HEK293 (cell line): ENCODE results near the gene PPP4R4.

ENCODE experiments used
- CTCF ChIA-PET: fragments of 350-600 bp; formaldehyde crosslinking; extraction: SDS; loops from one replicate; lab custom pipeline; 2021; ENCODE audit warnings: antibody characterized with exemption; lab: Yijun Ruan, JAX
- POLR2A ChIA-PET: fragments of 300-600 bp; formaldehyde crosslinking; extraction: SDS; loops from one replicate; lab custom pipeline; 2020; ENCODE audit warnings: antibody characterized with exemption, inconsistent platforms; lab: Yijun Ruan, JAX
- H3K27ac ChIP-seq: fragments of 200-500 bp; sonication (Bioruptor generic); 2 replicates; pipeline ENCODE4 v1.5.1; 2014; ENCODE audit warnings: low read depth, low read length, control low read depth, inconsistent platforms; ENCODE audit errors: extremely low read depth
- H3K36me3 ChIP-seq, 2 experiments: fragments of 200-500 bp in 1 of 2; sonication (Bioruptor generic) in 1 of 2; 1 replicate in 1 of 2; 2 replicates in 1 of 2; pipeline ENCODE4 v1.5.1; 2014 to 2017; ENCODE audit warnings: inconsistent platforms in 2 of 2, low read length in 2 of 2; ENCODE audit not compliant: control insufficient read depth in 2 of 2, insufficient read depth in 1 of 2
- H3K4me1 ChIP-seq: fragments of 200-500 bp; sonication (Bioruptor generic); 2 replicates; pipeline ENCODE4 v1.5.1; 2014; ENCODE audit warnings: mild to moderate bottlenecking, low read length, inconsistent platforms; ENCODE audit not compliant: control insufficient read depth, insufficient read depth
- H3K4me3 ChIP-seq: 2 replicates; pipeline ENCODE4 v1.5.1; 2011; ENCODE audit warnings: low read depth, mild to moderate bottlenecking, control low read depth, low read length, moderate library complexity
- H3K9me3 ChIP-seq: fragments of 200-500 bp; sonication (Bioruptor generic); 2 replicates; pipeline ENCODE4 v1.5.1; 2014; ENCODE audit warnings: low read depth, low read length, inconsistent platforms; ENCODE audit not compliant: control insufficient read depth, insufficient read depth
- ATF2 ChIP-seq: fragments of 450-650 bp; formaldehyde crosslinking; IDR thresholded peaks from 2 replicates; pipeline ENCODE4 v1.5.1; 2016; ENCODE audit warnings: missing biosample characterization, missing genetic modification characterization, low read depth
- BCL11B ChIP-seq: fragments of 450-650 bp; formaldehyde crosslinking; IDR thresholded peaks from 2 replicates; pipeline ENCODE4 v1.5.1; 2016; ENCODE audit warnings: low read depth, missing biosample characterization, missing genetic modification characterization
- GFI1B ChIP-seq: fragments of 450-650 bp; formaldehyde crosslinking; IDR thresholded peaks from 2 replicates; pipeline ENCODE4 v1.5.1; 2016; ENCODE audit warnings: missing biosample characterization, missing genetic modification characterization
- GLI4 ChIP-seq: fragments of 450-650 bp; formaldehyde crosslinking; IDR thresholded peaks from 2 replicates; pipeline ENCODE4 v1.5.1; 2016; ENCODE audit warnings: missing biosample characterization, missing genetic modification characterization
- IKZF3 ChIP-seq: fragments of 450-650 bp; IDR thresholded peaks from 2 replicates; pipeline ENCODE4 v1.5.0; 2018; ENCODE audit warnings: missing biosample characterization, mild to moderate bottlenecking, missing genetic modification characterization, moderate library complexity
- KLF1 ChIP-seq: fragments of 450-650 bp; formaldehyde crosslinking; IDR thresholded peaks from 2 replicates; pipeline ENCODE4 v1.5.1; 2016; ENCODE audit warnings: missing biosample characterization, missing genetic modification characterization
- MYNN ChIP-seq: fragments of 450-650 bp; formaldehyde crosslinking; IDR thresholded peaks from 2 replicates; pipeline ENCODE4 v1.5.1; 2016; ENCODE audit warnings: missing biosample characterization, missing genetic modification characterization, borderline replicate concordance
- SCRT2 ChIP-seq: fragments of 450-650 bp; formaldehyde crosslinking; IDR thresholded peaks from 2 replicates; pipeline ENCODE4 v1.5.1; 2016; ENCODE audit warnings: missing biosample characterization, missing genetic modification characterization
- SP3 ChIP-seq: fragments of 450-650 bp; formaldehyde crosslinking; IDR thresholded peaks from 2 replicates; pipeline ENCODE4 v1.5.1; 2016; ENCODE audit warnings: missing biosample characterization, missing genetic modification characterization
- SP7 ChIP-seq: fragments of 450-650 bp; formaldehyde crosslinking; IDR thresholded peaks from 2 replicates; pipeline ENCODE4 v1.5.1; 2016; ENCODE audit warnings: missing biosample characterization, missing genetic modification characterization
- TSHZ1 ChIP-seq: fragments of 450-650 bp; formaldehyde crosslinking; IDR thresholded peaks from 2 replicates; pipeline ENCODE4 v1.5.1; 2016; ENCODE audit warnings: missing biosample characterization, missing genetic modification characterization, borderline replicate concordance
- YY1 ChIP-seq: fragments of 450-650 bp; formaldehyde crosslinking; IDR thresholded peaks from 2 replicates; pipeline ENCODE4 v1.5.1; 2018; ENCODE audit warnings: missing biosample characterization, missing genetic modification characterization
- YY2 ChIP-seq: fragments of 450-650 bp; formaldehyde crosslinking; IDR thresholded peaks from 2 replicates; pipeline ENCODE4 v1.5.1; 2016; ENCODE audit warnings: missing biosample characterization, missing genetic modification characterization
- ZBTB11 ChIP-seq: fragments of 450-650 bp; formaldehyde crosslinking; conservative IDR thresholded peaks from 2 replicates; pipeline ENCODE4 v1.5.1; 2016; ENCODE audit warnings: low read depth, missing biosample characterization, missing genetic modification characterization
- ZFHX2 ChIP-seq: fragments of 450-650 bp; formaldehyde crosslinking; conservative IDR thresholded peaks from 2 replicates; pipeline ENCODE4 v1.5.1; 2016; ENCODE audit warnings: missing biosample characterization, missing genetic modification characterization
- ZNF16 ChIP-seq: fragments of 450-650 bp; formaldehyde crosslinking; IDR thresholded peaks from 2 replicates; pipeline ENCODE4 v1.5.1; 2016; ENCODE audit warnings: low read depth, missing biosample characterization, missing genetic modification characterization
- ZNF174 ChIP-seq: fragments of 450-650 bp; formaldehyde crosslinking; IDR thresholded peaks from 2 replicates; pipeline ENCODE4 v1.5.0; 2017; ENCODE audit warnings: missing biosample characterization, mild to moderate bottlenecking, missing genetic modification characterization
- ZNF223 ChIP-seq: fragments of 450-650 bp; formaldehyde crosslinking; IDR thresholded peaks from 2 replicates; pipeline ENCODE4 v1.5.1; 2016; ENCODE audit warnings: missing biosample characterization, missing genetic modification characterization
- ZNF266 ChIP-seq: fragments of 450-650 bp; formaldehyde crosslinking; IDR thresholded peaks from 2 replicates; pipeline ENCODE4 v1.5.1; 2016; ENCODE audit warnings: missing biosample characterization, missing genetic modification characterization, low read depth
- ZNF350 ChIP-seq: fragments of 450-650 bp; formaldehyde crosslinking; IDR thresholded peaks from 2 replicates; pipeline ENCODE4 v1.5.0; 2017; ENCODE audit warnings: missing biosample characterization, mild to moderate bottlenecking, missing genetic modification characterization
- ZNF404 ChIP-seq: fragments of 450-650 bp; formaldehyde crosslinking; IDR thresholded peaks from 2 replicates; pipeline ENCODE4 v1.5.1; 2017; ENCODE audit warnings: missing biosample characterization, missing genetic modification characterization
- ZNF510 ChIP-seq: fragments of 450-650 bp; formaldehyde crosslinking; IDR thresholded peaks from 2 replicates; pipeline ENCODE4 v1.5.1; 2018; ENCODE audit warnings: mild to moderate bottlenecking, missing genetic modification characterization, missing biosample characterization; ENCODE audit not compliant: insufficient replicate concordance
- ZNF530 ChIP-seq: fragments of 450-650 bp; formaldehyde crosslinking; IDR thresholded peaks from 2 replicates; pipeline ENCODE4 v1.5.1; 2016; ENCODE audit warnings: low read depth, missing biosample characterization, missing genetic modification characterization
- ZNF585B ChIP-seq: fragments of 450-650 bp; formaldehyde crosslinking; IDR thresholded peaks from 2 replicates; pipeline ENCODE4 v1.5.1; 2016; ENCODE audit warnings: missing biosample characterization, missing genetic modification characterization
- ZNF660 ChIP-seq: fragments of 450-650 bp; IDR thresholded peaks from 2 replicates; pipeline ENCODE4 v1.5.1; 2018; ENCODE audit warnings: missing biosample characterization, mild to moderate bottlenecking, missing genetic modification characterization
- ZNF776 ChIP-seq: fragments of 450-650 bp; formaldehyde crosslinking; IDR thresholded peaks from 2 replicates; pipeline ENCODE4 v1.5.0; 2017; ENCODE audit warnings: missing biosample characterization, missing genetic modification characterization, borderline replicate concordance
- ZSCAN16 ChIP-seq: fragments of 450-650 bp; formaldehyde crosslinking; IDR thresholded peaks from 2 replicates; pipeline ENCODE4 v1.5.1; 2016; ENCODE audit warnings: missing biosample characterization, missing genetic modification characterization

Gene PPP4R4

GRCh38 chr14:94125659-94126418 is 48.3 kb upstream of the PPP4R4 start:
- Histone ChIP-seq H3K36me3 (no peaks in the 10 kb centered on the region), H3K4me1 (peaks cover 3% of the 10 kb centered on the region; the same call in 1 of the 2 replicates), H3K4me3 (no peak overlapping the region), H3K9me3 (no peaks in the 10 kb centered on the region), H3K27ac (no peak overlapping the region)
- ChIA-PET POLR2A (no interaction called here), CTCF (interaction anchor here (0.6 to 1.4 kb wide), 2 partner anchors 11 to 54 kb away, joined by 3 to 6 read pairs; no protein-coding TSS in a partner anchor)
- TF ChIP-seq ATF2 (tag by site-specific recombination), result no peak
- no peak for TF ChIP-seq ZNF174
- TF ChIP-seq BCL11B (tag by site-specific recombination), result no peak
- no peak for TF ChIP-seq YY2 (tag by site-specific recombination)
- TF ChIP-seq ZNF776 (tag by site-specific recombination), result no peak
- no peak for TF ChIP-seq ZFHX2 (tag by site-specific recombination)
- no peak for TF ChIP-seq GFI1B
- no peak for TF ChIP-seq ZNF16 (tag by site-specific recombination)
- TF ChIP-seq ZNF223 (tag by site-specific recombination), result no peak
- TF ChIP-seq YY1 (tag by site-specific recombination), result no peak
- no peak for TF ChIP-seq IKZF3 (tag by site-specific recombination)
- no peak for TF ChIP-seq ZNF510
- TF ChIP-seq ZNF404 (tag by site-specific recombination), result no peak
- TF ChIP-seq SP3 (tag by site-specific recombination), result no peak
- TF ChIP-seq TSHZ1 (tag by site-specific recombination), result no peak
- TF ChIP-seq SCRT2 (tag by site-specific recombination), result no peak

- Histone ChIP-seq H3K36me3 (no peaks in the 10 kb centered on the region), H3K4me1 (peaks cover 3% of the 10 kb centered on the region; the same call in 1 of the 2 replicates), H3K4me3 (no peak overlapping the region), H3K9me3 (no peaks in the 10 kb centered on the region)
- POLR2A ChIA-PET, result no interaction called here
- TF ChIP-seq GFI1B (no peak), ZNF660 (tag by site-specific recombination) (no peak), ZNF585B (tag by site-specific recombination) (no peak), ZBTB11 (tag by site-specific recombination) (no peak), GLI4 (no peak), ZNF266 (tag by site-specific recombination) (no peak), ZSCAN16 (tag by site-specific recombination) (no peak), ZNF350 (tag by site-specific recombination) (no peak), KLF1 (tag by site-specific recombination) (no peak), SP7 (tag by site-specific recombination) (no peak), ZNF530 (tag by site-specific recombination) (no peak), MYNN (tag by site-specific recombination) (no peak)
- TF ChIP-seq, all 188 proteins: peak for 0
- CTCF ChIA-PET, result no interaction called here
- no peak overlapping the region for H3K27ac ChIP-seq
Measured at GRCh38 chr14:94126419-94126677, 47.8 kb upstream of the PPP4R4 start.
